Vagina (tissue), 2 donors: ENCODE measurements around the gene RND1.

Experiments
- POLR2A ChIP-seq, 2 donors: fragments of 450-650 bp; IDR thresholded peaks; one replicate each; pipeline ENCODE4 v1.6.1; 2017; ENCODE audit warnings: antibody characterized with exemption in 2 of 2, mild to moderate bottlenecking in 2 of 2, moderate library complexity in 2 of 2
- POLR2AphosphoS5 ChIP-seq, 2 donors: sonication (generic); formaldehyde crosslinking; IDR thresholded peaks; one replicate each; pipeline ENCODE4 v1.9.0; 2017; ENCODE audit warnings: antibody characterized with exemption in 2 of 2, mild to moderate bottlenecking in 2 of 2, low read depth in 1 of 2; ENCODE audit not compliant: insufficient read depth in 1 of 2
- TF ChIP-seq, protein P1 (sequence below), 3 experiments: fragments of 450-650 bp in 2 of 3; fragments of 200-600 bp in 1 of 3; sonication (generic) in 1 of 3; IDR thresholded peaks; one replicate each; pipeline ENCODE4 v1.5.1; 2017 to 2019; ENCODE audit warnings: antibody characterized with exemption in 3 of 3, mild to moderate bottlenecking in 2 of 3, moderate library complexity in 2 of 3

DNA sequence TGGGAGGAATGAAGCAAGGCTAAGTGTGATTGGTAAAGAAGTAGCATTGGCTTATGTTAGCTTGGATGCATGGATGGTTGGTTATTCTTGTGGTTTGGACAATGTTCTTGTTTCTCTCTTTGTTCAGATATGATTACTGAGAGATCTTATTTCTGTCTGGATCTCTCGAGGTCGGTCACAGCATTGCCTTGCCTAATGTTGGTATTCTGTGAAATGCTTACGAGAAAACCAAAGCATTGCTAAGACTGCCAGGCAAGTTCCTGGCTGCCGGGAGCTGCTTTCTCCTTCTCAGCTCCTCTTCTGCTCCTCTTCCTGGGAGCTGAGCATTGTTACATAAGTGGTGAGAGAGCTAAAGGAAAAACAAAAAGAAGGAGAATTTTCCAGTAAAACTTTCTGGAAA, 7.4 kb upstream of the RND1 start:
- TF ChIP-seq, protein P1, sequence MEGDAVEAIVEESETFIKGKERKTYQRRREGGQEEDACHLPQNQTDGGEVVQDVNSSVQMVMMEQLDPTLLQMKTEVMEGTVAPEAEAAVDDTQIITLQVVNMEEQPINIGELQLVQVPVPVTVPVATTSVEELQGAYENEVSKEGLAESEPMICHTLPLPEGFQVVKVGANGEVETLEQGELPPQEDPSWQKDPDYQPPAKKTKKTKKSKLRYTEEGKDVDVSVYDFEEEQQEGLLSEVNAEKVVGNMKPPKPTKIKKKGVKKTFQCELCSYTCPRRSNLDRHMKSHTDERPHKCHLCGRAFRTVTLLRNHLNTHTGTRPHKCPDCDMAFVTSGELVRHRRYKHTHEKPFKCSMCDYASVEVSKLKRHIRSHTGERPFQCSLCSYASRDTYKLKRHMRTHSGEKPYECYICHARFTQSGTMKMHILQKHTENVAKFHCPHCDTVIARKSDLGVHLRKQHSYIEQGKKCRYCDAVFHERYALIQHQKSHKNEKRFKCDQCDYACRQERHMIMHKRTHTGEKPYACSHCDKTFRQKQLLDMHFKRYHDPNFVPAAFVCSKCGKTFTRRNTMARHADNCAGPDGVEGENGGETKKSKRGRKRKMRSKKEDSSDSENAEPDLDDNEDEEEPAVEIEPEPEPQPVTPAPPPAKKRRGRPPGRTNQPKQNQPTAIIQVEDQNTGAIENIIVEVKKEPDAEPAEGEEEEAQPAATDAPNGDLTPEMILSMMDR (IDR thresholded peaks at IDR 0.05), result no peak
- no peak for TF ChIP-seq POLR2A (IDR thresholded peaks at IDR 0.05)
- TF ChIP-seq POLR2AphosphoS5 (IDR thresholded peaks at IDR 0.05; ENCODE audit: insufficient read depth in 1 of 2, low read depth in 1 of 2), result no peak
